HepG2 (cell line): ENCODE data around the gene CCDC117. TPM values are rescaled to one million over a fixed set of nuclear protein-coding genes. Genes with fewer than 3 reads are reported as not detected.

ENCODE experiments used
- ARID5B ChIP-seq: IDR thresholded peaks from 2 replicates; pipeline ENCODE4 v1.4.0; 2020; ENCODE audit warnings: mild to moderate bottlenecking, missing genetic modification reagents
- CBX2 ChIP-seq, 2 experiments: fragments of 200-600 bp in 1 of 2; sonication (generic); formaldehyde crosslinking in 1 of 2; IDR thresholded peaks; 2 replicates each; pipeline versions ENCODE4 v1.7.0 to v1.8.1; 2018 to 2022; ENCODE audit warnings: low read depth in 2 of 2, low read length in 1 of 2, mild to moderate bottlenecking in 1 of 2, missing genetic modification reagents in 1 of 2
- HMGA1 ChIP-seq: sonication (generic); formaldehyde crosslinking; conservative IDR thresholded peaks from 2 replicates; pipeline ENCODE4 v1.4.0; 2020; ENCODE audit warnings: missing genetic modification reagents
- IRF2 ChIP-seq: IDR thresholded peaks from 2 replicates; pipeline ENCODE4 v1.6.1; 2018; ENCODE audit warnings: missing genetic modification reagents, missing compliant biosample characterization
- JDP2 ChIP-seq: sonication (generic); formaldehyde crosslinking; IDR thresholded peaks from 2 replicates; pipeline ENCODE4 v1.8.1; 2022; ENCODE audit warnings: missing genetic modification reagents, borderline replicate concordance
- RFX1 ChIP-seq: fragments of 450-650 bp; IDR thresholded peaks from 2 replicates; pipeline ENCODE4 v1.6.1; 2017
- SOX13 ChIP-seq, 3 experiments: fragments of 450-650 bp in 1 of 3; sonication (generic) in 1 of 3; formaldehyde crosslinking in 1 of 3; IDR thresholded peaks in 2 of 3; conservative IDR thresholded peaks in 1 of 3; 2 replicates each; pipeline versions ENCODE4 v1.5.0 to v1.6.1; 2016 to 2020; ENCODE audit warnings: antibody characterized with exemption in 1 of 3, mild to moderate bottlenecking in 1 of 3, missing compliant biosample characterization in 1 of 3, missing genetic modification reagents in 1 of 3, moderate library complexity in 1 of 3
- TBX2 ChIP-seq: sonication (generic); formaldehyde crosslinking; IDR thresholded peaks from 2 replicates; pipeline ENCODE4 v1.5.0; 2020; ENCODE audit warnings: missing genetic modification reagents, mild to moderate bottlenecking, borderline replicate concordance
- TEAD3 ChIP-seq: optimal IDR thresholded peaks from 2 replicates; pipeline ENCODE3; 2016; ENCODE audit warnings: borderline replicate concordance
- ZBTB4 ChIP-seq: sonication (generic); formaldehyde crosslinking; IDR thresholded peaks from 2 replicates; pipeline ENCODE4 v1.4.0; 2020; ENCODE audit warnings: missing genetic modification reagents, mild to moderate bottlenecking, borderline replicate concordance
- ZBTB42 ChIP-seq: sonication (generic); formaldehyde crosslinking; IDR thresholded peaks from 2 replicates; pipeline ENCODE4 v1.5.0; 2020; ENCODE audit warnings: mild to moderate bottlenecking, missing genetic modification reagents
- ZNF224 ChIP-seq: sonication (generic); formaldehyde crosslinking; IDR thresholded peaks from 2 replicates; pipeline ENCODE4 v1.5.0; 2020; ENCODE audit warnings: mild to moderate bottlenecking, missing genetic modification reagents
- ZNF280B ChIP-seq: sonication (generic); formaldehyde crosslinking; IDR thresholded peaks from 2 replicates; pipeline ENCODE4 v1.5.0; 2020; ENCODE audit warnings: missing genetic modification reagents, mild to moderate bottlenecking, borderline replicate concordance
- ZNF383 ChIP-seq: sonication (generic); formaldehyde crosslinking; IDR thresholded peaks from 2 replicates; pipeline ENCODE4 v1.4.0; 2020; ENCODE audit warnings: missing genetic modification reagents, mild to moderate bottlenecking, borderline replicate concordance
- ZNF512B ChIP-seq: sonication (generic); formaldehyde crosslinking; IDR thresholded peaks from 2 replicates; pipeline ENCODE4 v1.5.1; 2020; ENCODE audit warnings: missing genetic modification reagents, mild to moderate bottlenecking, borderline replicate concordance
- ZNF709 ChIP-seq: sonication (generic); formaldehyde crosslinking; IDR thresholded peaks from 2 replicates; pipeline ENCODE4 v1.5.0; 2020; ENCODE audit warnings: mild to moderate bottlenecking, missing genetic modification reagents
- polyA plus RNA-seq, 8 experiments: library from polyadenylated mRNA; depleted of rRNA in 3 of 8; stranded (reverse) in 7 of 8; unstranded in 1 of 8; fragments of >200 nt; fragmentation: Illumina TruSeq in 4 of 8; extraction: Trizol in 4 of 8; gene quantifications; 2 replicates each; pipeline versions ENCODE4 v1.2.1 to v1.2.3, GENCODE V29; 2011 to 2016; ENCODE audit warnings: low read depth in 4 of 8, missing spikeins in 1 of 8, mixed read lengths in 1 of 8; ENCODE audit not compliant: insufficient read depth in 1 of 8
- total RNA-seq, 5 experiments: library from RNA; depleted of rRNA; stranded (reverse); fragments of >200 nt; fragmentation: Illumina TruSeq; extraction: Trizol; gene quantifications; 2 replicates each; pipeline ENCODE4 v1.2.3, GENCODE V29; 2016; ENCODE audit warnings: low read depth in 1 of 5

The CCDC117 gene
- total and polyA plus RNA-seq, 2 of the 13 experiments (the other 11 are each of a cell fraction or from before 2014, with no cell fraction given) = 12.6 to 34.2 TPM

GRCh38 chr22:28759861-28760560 is 12.5 kb upstream of the CCDC117 start (continued):
- peak; percentile 92 for TF ChIP-seq ARID5B (CRISPR knock-in tag)
- TF ChIP-seq JDP2 = no peak
- peak; percentile 49; the same call in 1 of the 2 replicates for TF ChIP-seq IRF2 (CRISPR knock-in tag)
- no peak for TF ChIP-seq ZNF512B (CRISPR knock-in tag)
- no peak for TF ChIP-seq ZNF709 (CRISPR knock-in tag)
- TF ChIP-seq ZBTB42 = no peak
- TF ChIP-seq CBX2 (IDR thresholded peaks at IDR 0.05; ENCODE audit: low read depth, low read length) = no peak
- TF ChIP-seq CBX2 (CRISPR knock-in tag; IDR thresholded peaks at IDR 0.05; ENCODE audit: low read depth) = no peak
- TF ChIP-seq ZBTB4 = no peak
- TF ChIP-seq ZNF280B (CRISPR knock-in tag) = no peak
- TF ChIP-seq RFX1 = no peak
- peak; percentile 46; the same call in 1 of the 2 replicates for TF ChIP-seq TBX2 (CRISPR knock-in tag)
- no peak for TF ChIP-seq ZNF224
- TF ChIP-seq SOX13 (IDR thresholded peaks at IDR 0.05) = peak; percentile 97
- TF ChIP-seq SOX13 (CRISPR knock-in tag; conservative IDR thresholded peaks at IDR 0.05 in 1 of 2, IDR thresholded peaks at IDR 0.05 in 1 of 2) = peak in 1 of 2 experiments; percentile 100; a peak in 2 of 4 replicates
- peak; percentile 76 for TF ChIP-seq TEAD3 (CRISPR knock-in tag)
- no peak for TF ChIP-seq HMGA1 (CRISPR knock-in tag)
- TF ChIP-seq ZNF383 (CRISPR knock-in tag) = no peak
